GM23338 (cell line): ENCODE data around the gene TP53BP2. TPM values are rescaled to one million over a fixed set of nuclear protein-coding genes. Genes with fewer than 3 reads are reported as not detected.

Experiments
- ATAC-seq: fragments of 200-7000 bp; cut with Tn5 transposase; 3 replicates; pipeline ENCODE4 v1.9.1; 2020
- DNase-seq: peaks from one replicate; pipeline ENCODE4 v3.0.0-alpha.2; 2015; ENCODE audit warnings: low spot score
- H2AFZ ChIP-seq: fragments of 200-600 bp; sonication (generic); 2 replicates; pipeline ENCODE4 v1.8.0; 2016; ENCODE audit warnings: antibody characterized with exemption, mild to moderate bottlenecking, moderate library complexity
- H3F3A ChIP-seq: fragments of 200-600 bp; sonication (generic); replicated peaks from 2 replicates; pipeline ENCODE4 v1.8.0; 2017; ENCODE audit warnings: antibody characterized with exemption, mixed run types, low read depth
- H3K27ac ChIP-seq: fragments of 200-600 bp; sonication (generic); 2 replicates; pipeline ENCODE4 v1.6.1; 2016; ENCODE audit warnings: low read depth
- H3K27me3 ChIP-seq: fragments of 200-600 bp; sonication (generic); 2 replicates; pipeline ENCODE4 v1.8.0; 2016; ENCODE audit warnings: mild to moderate bottlenecking, mixed run types, moderate library complexity; ENCODE audit not compliant: insufficient read depth
- H3K36me3 ChIP-seq: fragments of 200-600 bp; sonication (generic); 2 replicates; pipeline ENCODE4 v1.8.0; 2016; ENCODE audit warnings: mild to moderate bottlenecking; ENCODE audit not compliant: insufficient read depth
- H3K4me1 ChIP-seq: fragments of 200-600 bp; sonication (generic); 2 replicates; pipeline ENCODE4 v1.8.0; 2016; ENCODE audit warnings: mild to moderate bottlenecking, moderate library complexity; ENCODE audit not compliant: insufficient read depth
- H3K4me2 ChIP-seq: fragments of 200-600 bp; sonication (generic); 2 replicates; pipeline ENCODE4 v1.7.1; 2017; ENCODE audit warnings: mixed run types
- H3K4me3 ChIP-seq: fragments of 200-600 bp; sonication (generic); 2 replicates; pipeline ENCODE4 v1.6.1; 2016; ENCODE audit warnings: mixed run types
- H3K79me2 ChIP-seq: fragments of 200-600 bp; sonication (generic); replicated peaks from 2 replicates; pipeline ENCODE4 v1.8.0; 2017; ENCODE audit warnings: mild to moderate bottlenecking; ENCODE audit not compliant: insufficient read depth
- H3K9me2 ChIP-seq: fragments of 200-600 bp; sonication (generic); 2 replicates; pipeline ENCODE4 v1.8.0; 2017; ENCODE audit not compliant: insufficient read depth
- H4K20me1 ChIP-seq: fragments of 200-600 bp; sonication (generic); replicated peaks from 2 replicates; pipeline ENCODE4 v1.8.0; 2017; ENCODE audit warnings: mild to moderate bottlenecking; ENCODE audit not compliant: insufficient read depth
- H3K27ac Mint-ChIP-seq: 2 replicates; pipeline ENCODE4 v1.8.0; 2020; ENCODE audit warnings: inconsistent platforms, mild to moderate bottlenecking, moderate library complexity, mixed read lengths
- H3K27me3 Mint-ChIP-seq: 3 replicates; pipeline ENCODE4 v1.8.0; 2022; ENCODE audit warnings: low read depth, mild to moderate bottlenecking, moderate library complexity, mixed read lengths, inconsistent platforms; ENCODE audit not compliant: insufficient read depth, poor library complexity
- H3K36me3 Mint-ChIP-seq: 3 replicates; pipeline ENCODE4 v1.8.0; 2021; ENCODE audit warnings: low read depth, mild to moderate bottlenecking, inconsistent platforms, moderate library complexity, mixed read lengths
- H3K4me1 Mint-ChIP-seq: 3 replicates; pipeline ENCODE4 v1.8.0; 2020; ENCODE audit warnings: mild to moderate bottlenecking, inconsistent platforms, mixed read lengths
- H3K4me3 Mint-ChIP-seq: 3 replicates; pipeline ENCODE4 v1.8.0; 2021; ENCODE audit warnings: moderate library complexity, mild to moderate bottlenecking, inconsistent platforms, mixed read lengths
- H3K9me3 Mint-ChIP-seq: 3 replicates; pipeline ENCODE4 v1.8.0; 2020; ENCODE audit warnings: moderate library complexity, mild to moderate bottlenecking, inconsistent platforms, mixed read lengths
- CREB1 ChIP-seq: fragments of 250-450 bp; sonication (Bioruptor Pico); IDR thresholded peaks from 2 replicates; pipeline ENCODE4 v1.5.0; 2020; ENCODE audit warnings: low read depth, mild to moderate bottlenecking, moderate library complexity
- CTCF ChIP-seq, 2 experiments: fragments of 200-600 bp in 1 of 2; sonication (generic) in 1 of 2; conservative IDR thresholded peaks; 2 replicates each; pipeline versions ENCODE4 v1.5.1 to v1.6.1; 2016 to 2017; ENCODE audit warnings: antibody characterized with exemption in 2 of 2, low read depth in 2 of 2, mild to moderate bottlenecking in 2 of 2, moderate library complexity in 1 of 2
- EZH2 ChIP-seq: fragments of 200-600 bp; sonication (generic); IDR thresholded peaks from one replicate; pipeline ENCODE4 v1.8.0; 2017; ENCODE audit warnings: antibody characterized with exemption, mild to moderate bottlenecking, low read depth; ENCODE audit not compliant: unreplicated experiment
- EZH2phosphoT487 ChIP-seq: fragments of 200-600 bp; sonication (generic); IDR thresholded peaks from one replicate; pipeline ENCODE4 v1.8.1; 2018; ENCODE audit warnings: antibody characterized with exemption; ENCODE audit not compliant: unreplicated experiment
- JUNB ChIP-seq: IDR thresholded peaks from one replicate; pipeline ENCODE4 v1.6.1; 2016; ENCODE audit warnings: antibody characterized with exemption; ENCODE audit not compliant: unreplicated experiment
- NANOG ChIP-seq: IDR thresholded peaks from 2 replicates; pipeline ENCODE4 v1.6.1; 2016; ENCODE audit warnings: antibody characterized with exemption, borderline replicate concordance
- POLR2AphosphoS5 ChIP-seq: IDR thresholded peaks from 2 replicates; pipeline ENCODE4 v1.6.1; 2016; ENCODE audit warnings: antibody characterized with exemption, low read depth
- REST ChIP-seq: IDR thresholded peaks from one replicate; pipeline ENCODE4 v1.6.1; 2018; ENCODE audit warnings: antibody characterized with exemption; ENCODE audit not compliant: unreplicated experiment
- STAT1 ChIP-seq: IDR thresholded peaks from one replicate; pipeline ENCODE4 v1.6.1; 2016; ENCODE audit warnings: antibody characterized with exemption; ENCODE audit not compliant: unreplicated experiment
- ZNF114 ChIP-seq: fragments of 250-450 bp; sonication (Bioruptor Pico); IDR thresholded peaks from 2 replicates; pipeline ENCODE4 v1.5.0; 2020; ENCODE audit warnings: mild to moderate bottlenecking, moderate library complexity
- ZNF331 ChIP-seq: fragments of 250-450 bp; sonication (Bioruptor Pico); IDR thresholded peaks from 2 replicates; pipeline ENCODE4 v1.5.0; 2020; ENCODE audit warnings: low read depth, mild to moderate bottlenecking, moderate library complexity
- polyA plus RNA-seq: library from polyadenylated mRNA; unstranded; fragments of >200 nt; fragmentation: Nextera tagmentation; extraction: Ambion mirVana; gene quantifications from 2 replicates; pipeline ENCODE4 v1.2.1, GENCODE V29; 2016
- total RNA-seq: library from RNA; depleted of rRNA; stranded (reverse); fragments of >200 nt; shearing (Covaris generic); gene quantifications from 2 replicates; pipeline ENCODE4 v1.2.3, GENCODE V29; 2014
- TF ChIP-seq, protein P1 (sequence below): IDR thresholded peaks from 2 replicates; pipeline ENCODE4 v1.6.1; 2016; ENCODE audit warnings: antibody characterized with exemption
- TF ChIP-seq, protein P2 (sequence below): fragments of 250-450 bp; sonication (Bioruptor Pico); IDR thresholded peaks from 2 replicates; pipeline ENCODE4 v1.5.0; 2020; ENCODE audit warnings: mild to moderate bottlenecking, moderate library complexity

The TP53BP2 gene
- total and polyA plus RNA-seq, 2 experiments from 2014 or later, result 10.1 to 32.9 TPM

DNA sequence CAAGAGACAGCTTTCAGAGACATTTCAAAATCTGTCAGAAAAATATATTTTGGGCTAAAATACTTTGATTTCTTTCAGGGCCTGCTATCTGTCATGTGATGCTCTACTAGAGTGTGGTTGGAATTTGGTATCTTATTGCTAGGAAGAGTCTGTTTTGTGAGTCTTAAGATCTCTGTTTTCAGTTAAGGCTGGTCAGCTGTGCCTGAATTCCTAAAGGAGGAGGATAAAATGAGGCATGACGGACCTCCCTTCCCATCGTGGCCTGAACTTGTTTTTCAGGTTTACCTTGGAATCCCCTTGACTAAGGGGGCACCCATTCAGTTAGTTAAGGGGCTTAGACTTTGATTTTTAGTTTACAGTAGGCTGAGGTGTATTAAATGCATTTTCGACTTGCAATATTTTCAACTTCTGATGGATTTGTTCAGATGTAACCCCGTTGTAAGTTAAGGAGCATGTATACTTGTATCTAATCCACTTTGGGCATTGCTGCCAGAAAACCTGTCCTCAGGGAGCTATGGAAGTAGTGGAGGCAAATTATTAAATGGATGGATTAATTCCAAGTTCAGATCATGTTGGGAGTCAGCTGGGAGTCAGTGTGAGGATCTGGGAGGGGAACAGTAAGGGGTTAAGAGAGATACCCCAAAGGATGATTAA, 115.1 kb downstream of the TP53BP2 start:
- peak overlapping the region; percentile 9; the same call in 1 of the 2 replicates for H3K4me2 ChIP-seq
- H3K36me3 Mint-ChIP-seq, result peaks cover 16% of the 10 kb centered on the region

More for the DNA sequence above, 115.1 kb downstream of the TP53BP2 start:
- Histone ChIP-seq H3K79me2 (no peaks in the 10 kb centered on the region), H3K27ac (no peak overlapping the region), H2AFZ (no peak overlapping the region), H3K4me1 (peaks cover 55% of the 10 kb centered on the region), H3K4me3 (no peak overlapping the region), H3K36me3 (no peaks in the 10 kb centered on the region), H3K27me3 (peaks cover 78% of the 10 kb centered on the region), H3K9me2 (peaks cover 10% of the 10 kb centered on the region), H3F3A (no peaks in the 10 kb centered on the region), H4K20me1 (no peaks in the 10 kb centered on the region; the same call in 1 of the 2 replicates)
- no peak for TF ChIP-seq POLR2AphosphoS5
- TF ChIP-seq EZH2, result no peak
- no peak for TF ChIP-seq CTCF (conservative IDR thresholded peaks at IDR 0.05; ENCODE audit: low read depth in 2 of 2)
- TF ChIP-seq STAT1, result no peak
- TF ChIP-seq, protein P1, sequence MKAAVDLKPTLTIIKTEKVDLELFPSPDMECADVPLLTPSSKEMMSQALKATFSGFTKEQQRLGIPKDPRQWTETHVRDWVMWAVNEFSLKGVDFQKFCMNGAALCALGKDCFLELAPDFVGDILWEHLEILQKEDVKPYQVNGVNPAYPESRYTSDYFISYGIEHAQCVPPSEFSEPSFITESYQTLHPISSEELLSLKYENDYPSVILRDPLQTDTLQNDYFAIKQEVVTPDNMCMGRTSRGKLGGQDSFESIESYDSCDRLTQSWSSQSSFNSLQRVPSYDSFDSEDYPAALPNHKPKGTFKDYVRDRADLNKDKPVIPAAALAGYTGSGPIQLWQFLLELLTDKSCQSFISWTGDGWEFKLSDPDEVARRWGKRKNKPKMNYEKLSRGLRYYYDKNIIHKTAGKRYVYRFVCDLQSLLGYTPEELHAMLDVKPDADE, result no peak
- no peak for TF ChIP-seq EZH2phosphoT487
- TF ChIP-seq, protein P2, sequence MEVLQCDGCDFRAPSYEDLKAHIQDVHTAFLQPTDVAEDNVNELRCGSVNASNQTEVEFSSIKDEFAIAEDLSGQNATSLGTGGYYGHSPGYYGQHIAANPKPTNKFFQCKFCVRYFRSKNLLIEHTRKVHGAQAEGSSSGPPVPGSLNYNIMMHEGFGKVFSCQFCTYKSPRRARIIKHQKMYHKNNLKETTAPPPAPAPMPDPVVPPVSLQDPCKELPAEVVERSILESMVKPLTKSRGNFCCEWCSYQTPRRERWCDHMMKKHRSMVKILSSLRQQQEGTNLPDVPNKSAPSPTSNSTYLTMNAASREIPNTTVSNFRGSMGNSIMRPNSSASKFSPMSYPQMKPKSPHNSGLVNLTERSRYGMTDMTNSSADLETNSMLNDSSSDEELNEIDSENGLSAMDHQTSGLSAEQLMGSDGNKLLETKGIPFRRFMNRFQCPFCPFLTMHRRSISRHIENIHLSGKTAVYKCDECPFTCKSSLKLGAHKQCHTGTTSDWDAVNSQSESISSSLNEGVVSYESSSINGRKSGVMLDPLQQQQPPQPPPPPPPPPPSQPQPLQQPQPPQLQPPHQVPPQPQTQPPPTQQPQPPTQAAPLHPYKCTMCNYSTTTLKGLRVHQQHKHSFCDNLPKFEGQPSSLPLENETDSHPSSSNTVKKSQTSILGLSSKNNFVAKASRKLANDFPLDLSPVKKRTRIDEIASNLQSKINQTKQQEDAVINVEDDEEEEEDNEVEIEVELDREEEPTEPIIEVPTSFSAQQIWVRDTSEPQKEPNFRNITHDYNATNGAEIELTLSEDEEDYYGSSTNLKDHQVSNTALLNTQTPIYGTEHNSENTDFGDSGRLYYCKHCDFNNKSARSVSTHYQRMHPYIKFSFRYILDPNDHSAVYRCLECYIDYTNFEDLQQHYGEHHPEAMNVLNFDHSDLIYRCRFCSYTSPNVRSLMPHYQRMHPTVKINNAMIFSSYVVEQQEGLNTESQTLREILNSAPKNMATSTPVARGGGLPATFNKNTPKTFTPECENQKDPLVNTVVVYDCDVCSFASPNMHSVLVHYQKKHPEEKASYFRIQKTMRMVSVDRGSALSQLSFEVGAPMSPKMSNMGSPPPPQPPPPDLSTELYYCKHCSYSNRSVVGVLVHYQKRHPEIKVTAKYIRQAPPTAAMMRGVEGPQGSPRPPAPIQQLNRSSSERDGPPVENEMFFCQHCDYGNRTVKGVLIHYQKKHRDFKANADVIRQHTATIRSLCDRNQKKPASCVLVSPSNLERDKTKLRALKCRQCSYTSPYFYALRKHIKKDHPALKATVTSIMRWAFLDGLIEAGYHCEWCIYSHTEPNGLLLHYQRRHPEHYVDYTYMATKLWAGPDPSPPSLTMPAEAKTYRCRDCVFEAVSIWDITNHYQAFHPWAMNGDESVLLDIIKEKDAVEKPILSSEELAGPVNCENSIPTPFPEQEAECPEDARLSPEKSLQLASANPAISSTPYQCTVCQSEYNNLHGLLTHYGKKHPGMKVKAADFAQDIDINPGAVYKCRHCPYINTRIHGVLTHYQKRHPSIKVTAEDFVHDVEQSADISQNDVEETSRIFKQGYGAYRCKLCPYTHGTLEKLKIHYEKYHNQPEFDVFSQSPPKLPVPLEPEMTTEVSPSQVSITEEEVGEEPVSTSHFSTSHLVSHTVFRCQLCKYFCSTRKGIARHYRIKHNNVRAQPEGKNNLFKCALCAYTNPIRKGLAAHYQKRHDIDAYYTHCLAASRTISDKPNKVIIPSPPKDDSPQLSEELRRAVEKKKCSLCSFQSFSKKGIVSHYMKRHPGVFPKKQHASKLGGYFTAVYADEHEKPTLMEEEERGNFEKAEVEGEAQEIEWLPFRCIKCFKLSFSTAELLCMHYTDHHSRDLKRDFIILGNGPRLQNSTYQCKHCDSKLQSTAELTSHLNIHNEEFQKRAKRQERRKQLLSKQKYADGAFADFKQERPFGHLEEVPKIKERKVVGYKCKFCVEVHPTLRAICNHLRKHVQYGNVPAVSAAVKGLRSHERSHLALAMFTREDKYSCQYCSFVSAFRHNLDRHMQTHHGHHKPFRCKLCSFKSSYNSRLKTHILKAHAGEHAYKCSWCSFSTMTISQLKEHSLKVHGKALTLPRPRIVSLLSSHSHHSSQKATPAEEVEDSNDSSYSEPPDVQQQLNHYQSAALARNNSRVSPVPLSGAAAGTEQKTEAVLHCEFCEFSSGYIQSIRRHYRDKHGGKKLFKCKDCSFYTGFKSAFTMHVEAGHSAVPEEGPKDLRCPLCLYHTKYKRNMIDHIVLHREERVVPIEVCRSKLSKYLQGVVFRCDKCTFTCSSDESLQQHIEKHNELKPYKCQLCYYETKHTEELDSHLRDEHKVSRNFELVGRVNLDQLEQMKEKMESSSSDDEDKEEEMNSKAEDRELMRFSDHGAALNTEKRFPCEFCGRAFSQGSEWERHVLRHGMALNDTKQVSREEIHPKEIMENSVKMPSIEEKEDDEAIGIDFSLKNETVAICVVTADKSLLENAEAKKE, result no peak
- TF ChIP-seq NANOG, result no peak
- no peak for TF ChIP-seq ZNF331 (CRISPR knock-in tag)
- no peak for TF ChIP-seq REST
- no peak for TF ChIP-seq JUNB
- no peak for TF ChIP-seq CREB1 (CRISPR knock-in tag)
- TF ChIP-seq ZNF114, result no peak
- no peak for ATAC-seq
- Mint-ChIP-seq H3K27ac (no peak overlapping the region), H3K4me3 (peak overlapping the region; percentile 15; the same call in 1 of the 3 replicates), H3K9me3 (no peaks in the 10 kb centered on the region; the same call in 2 of the 3 replicates), H3K4me1 (peaks cover 71% of the 10 kb centered on the region), H3K27me3 (peaks cover 77% of the 10 kb centered on the region)
- DNase-seq, result peak; percentile 49
